Naive thymus-derived CD4-positive, alpha-beta T cell (primary cell): ENCODE data around the gene PLA2G10. TPM values are rescaled to one million over a fixed set of nuclear protein-coding genes. Genes with fewer than 3 reads are reported as not detected.

Experiments used
- ATAC-seq: fragments of 150-1000 bp; cut with Tn5 transposase; 2 replicates; pipeline ENCODE4 v1.10.0; 2021; ENCODE audit warnings: mild to moderate bottlenecking, moderate library complexity
- CTCF ChIA-PET: fragments of 350-600 bp; sonication (Branson Sonifier 250); formaldehyde crosslinking; loops from one replicate; lab custom pipeline; 2021; ENCODE audit warnings: antibody characterized with exemption; lab: Charles Lee
- POLR2A ChIA-PET: fragments of 350-600 bp; sonication (Branson Sonifier 250); formaldehyde crosslinking; loops from one replicate; lab custom pipeline; 2021; ENCODE audit warnings: antibody characterized with exemption, inconsistent platforms; lab: Charles Lee
- DNase-seq, 9 donors: peaks; one replicate each; pipeline versions ENCODE4 v3.0.0 to v3.0.0-alpha.2; 2020 to 2022; ENCODE audit warnings: mixed read lengths in 1 of 9
- H3K27ac ChIP-seq: one replicate; pipeline ENCODE4 v1.7.0; 2013; ENCODE audit warnings: mild to moderate bottlenecking, low read depth, low read length, moderate library complexity
- H3K27me3 ChIP-seq, 2 donors: one replicate each; pipeline ENCODE4 v1.7.0; 2013; ENCODE audit warnings: low read length in 2 of 2, mild to moderate bottlenecking in 2 of 2, moderate library complexity in 2 of 2; ENCODE audit not compliant: control insufficient read depth in 2 of 2, insufficient read depth in 2 of 2
- H3K36me3 ChIP-seq, 3 experiments: 1 replicate in 2 of 3; 2 replicates in 1 of 3; pipeline ENCODE4 v1.7.0; 2013; ENCODE audit warnings: low read length in 3 of 3, mild to moderate bottlenecking in 3 of 3, moderate library complexity in 1 of 3; ENCODE audit not compliant: insufficient read depth in 3 of 3, control insufficient read depth in 2 of 3
- H3K4me1 ChIP-seq, 2 donors: one replicate each; pipeline ENCODE4 v1.7.0; 2013; ENCODE audit warnings: low read length in 2 of 2, mild to moderate bottlenecking in 2 of 2, moderate library complexity in 1 of 2; ENCODE audit not compliant: control insufficient read depth in 2 of 2, insufficient read depth in 2 of 2
- H3K4me3 ChIP-seq: 2 replicates; pipeline ENCODE4 v1.7.0; 2013; ENCODE audit warnings: mild to moderate bottlenecking, low read length
- H3K9me3 ChIP-seq, 3 experiments: 1 replicate in 2 of 3; 2 replicates in 1 of 3; pipeline ENCODE4 v1.7.0; 2013; ENCODE audit warnings: low read length in 3 of 3; ENCODE audit not compliant: control insufficient read depth in 2 of 3
- H3K27ac Mint-ChIP-seq, 9 donors: one replicate each; pipeline ENCODE4 v1.8.0; 2020 to 2022; ENCODE audit warnings: mixed read lengths in 9 of 9, mild to moderate bottlenecking in 8 of 9, moderate library complexity in 5 of 9, inconsistent platforms in 2 of 9
- H3K27me3 Mint-ChIP-seq, 5 donors: one replicate each; pipeline ENCODE4 v1.8.0; 2021 to 2022; ENCODE audit warnings: mixed read lengths in 5 of 5, mild to moderate bottlenecking in 1 of 5
- H3K36me3 Mint-ChIP-seq, 5 donors: one replicate each; pipeline ENCODE4 v1.8.0; 2020 to 2022; ENCODE audit warnings: mixed read lengths in 5 of 5, mild to moderate bottlenecking in 3 of 5, inconsistent platforms in 1 of 5
- H3K4me1 Mint-ChIP-seq, 7 donors: one replicate each; pipeline ENCODE4 v1.8.0; 2020 to 2022; ENCODE audit warnings: mixed read lengths in 7 of 7, mild to moderate bottlenecking in 3 of 7, inconsistent platforms in 1 of 7
- H3K4me3 Mint-ChIP-seq, 10 donors: one replicate each; pipeline ENCODE4 v1.8.0; 2020 to 2022; ENCODE audit warnings: mild to moderate bottlenecking in 10 of 10, mixed read lengths in 10 of 10, moderate library complexity in 6 of 10, inconsistent platforms in 2 of 10
- H3K9me3 Mint-ChIP-seq, 11 donors: one replicate each; pipeline ENCODE4 v1.8.0; 2020 to 2022; ENCODE audit warnings: mixed read lengths in 11 of 11, mild to moderate bottlenecking in 4 of 11, inconsistent platforms in 1 of 11, moderate library complexity in 1 of 11
- intact Hi-C, 2 donors: fragments of 100-400 bp; cut with micrococcal nuclease; formaldehyde crosslinking; loops; one replicate each; pipeline ENCODE4 v1.15.1; 2023
- polyA plus RNA-seq, 2 donors: library from polyadenylated mRNA; unstranded; fragments of 300-500 nt; fragmentation: Illumina TruSeq; gene quantifications; one replicate each; pipeline ENCODE4 v1.2.3, GENCODE V29; 2021
- total RNA-seq, 6 experiments: library from RNA in 5 of 6; stranded (reverse) in 5 of 6; gene quantifications; 1 replicate in 5 of 6; 2 replicates in 1 of 6; pipeline ENCODE4 v1.2.3 and lab custom pipeline; 2021 to 2026

PLA2G10 gene
- total and polyA plus RNA-seq, 7 experiments from 2014 or later: not detected

- Mint-ChIP-seq H3K9me3 (peaks cover 0 to 3% (median 0%) of the 10 kb centered on the region in 11 donors), H3K27ac (peak overlapping the region in 3 of 9 donors; percentile 19 to 40 (median 36)), H3K4me1 (peaks cover 0 to 8% (median 4%) of the 10 kb centered on the region in 7 donors), H3K36me3 (peaks cover 0 to 57% (median 29%) of the 10 kb centered on the region in 5 donors), H3K27me3 (no peaks in the 10 kb centered on the region), H3K4me3 (no peak overlapping the region)
- intact Hi-C loops: no loop called here
- H3K36me3 ChIP-seq: peaks cover under 1 to 65% (median 21%) of the 10 kb centered on the region in 3 experiments
- ChIA-PET CTCF (no interaction called here), POLR2A (no interaction called here)
- H3K27me3 ChIP-seq: no peaks in the 10 kb centered on the region
- ATAC-seq: no peak
- H3K9me3 ChIP-seq: no peaks in the 10 kb centered on the region
- H3K4me1 ChIP-seq: no peaks in the 10 kb centered on the region
- no peak overlapping the region for H3K4me3 ChIP-seq
- no peak overlapping the region for H3K27ac ChIP-seq
- DNase-seq: no peak
Measured at GRCh38 chr16:14667347-14668266, 26.5 kb downstream of the PLA2G10 start.

- Histone ChIP-seq H3K27me3 (no peaks in the 10 kb centered on the region), H3K9me3 (no peaks in the 10 kb centered on the region), H3K4me3 (no peak overlapping the region), H3K27ac (no peak overlapping the region), H3K4me1 (no peaks in the 10 kb centered on the region), H3K36me3 (peaks cover 5 to 74% (median 28%) of the 10 kb centered on the region in 3 experiments)
- POLR2A ChIA-PET: no interaction called here
- no peak for ATAC-seq
- Mint-ChIP-seq H3K4me3 (no peak overlapping the region), H3K27me3 (no peaks in the 10 kb centered on the region), H3K9me3 (no peaks in the 10 kb centered on the region), H3K4me1 (peaks cover 0 to 6% (median 4%) of the 10 kb centered on the region in 7 donors), H3K27ac (peak overlapping the region in 5 of 9 donors; percentile 8 to 60 (median 19)), H3K36me3 (peaks cover 8 to 31% (median 16%) of the 10 kb centered on the region in 5 donors)
- DNase-seq: no peak
- CTCF ChIA-PET: no interaction called here
- intact Hi-C loops: no loop called here
Measured at GRCh38 chr16:14658063-14658462, 36.0 kb downstream of the PLA2G10 start.

GRCh38 chr16:14652726-14653125 is 41.4 kb downstream of the PLA2G10 start:
- Histone ChIP-seq H3K4me3 (no peak overlapping the region), H3K4me1 (no peaks in the 10 kb centered on the region), H3K27me3 (no peaks in the 10 kb centered on the region), H3K9me3 (no peaks in the 10 kb centered on the region), H3K27ac (no peak overlapping the region), H3K36me3 (peaks cover 10 to 81% (median 27%) of the 10 kb centered on the region in 3 experiments)
- Mint-ChIP-seq H3K27ac (peak overlapping the region in 1 of 9 donors; percentile 72), H3K9me3 (no peaks in the 10 kb centered on the region), H3K4me3 (no peak overlapping the region), H3K27me3 (no peaks in the 10 kb centered on the region), H3K36me3 (peaks cover 0 to 37% (median 11%) of the 10 kb centered on the region in 5 donors), H3K4me1 (peaks cover 0 to under 1% (median 0%) of the 10 kb centered on the region in 7 donors)
- CTCF ChIA-PET: no interaction called here
- intact Hi-C loops: no loop called here
- DNase-seq (no peak), ATAC-seq (no peak)
- POLR2A ChIA-PET: no interaction called here

- ChIA-PET CTCF (no interaction called here), POLR2A (no interaction called here)
- peak overlapping the region in 1 of 9 donors; percentile 27 for H3K27ac Mint-ChIP-seq
- DNase-seq (no peak), ATAC-seq (no peak)
- no peaks in the 10 kb centered on the region for H3K27me3 ChIP-seq
- H3K9me3 Mint-ChIP-seq: no peaks in the 10 kb centered on the region
- H3K4me3 Mint-ChIP-seq: no peak overlapping the region
- H3K27ac ChIP-seq: no peak overlapping the region
- intact Hi-C loops: no loop called here
- no peaks in the 10 kb centered on the region for H3K4me1 ChIP-seq
- no peak overlapping the region for H3K4me3 ChIP-seq
- H3K36me3 Mint-ChIP-seq: peaks cover 0 to 26% (median 11%) of the 10 kb centered on the region in 5 donors
- H3K27me3 Mint-ChIP-seq: no peaks in the 10 kb centered on the region
- H3K9me3 ChIP-seq: no peaks in the 10 kb centered on the region
- H3K4me1 Mint-ChIP-seq: no peaks in the 10 kb centered on the region
- H3K36me3 ChIP-seq: peaks cover 10 to 79% (median 19%) of the 10 kb centered on the region in 3 experiments
Measured at GRCh38 chr16:14650629-14651028, 43.5 kb downstream of the PLA2G10 start.

- peaks cover 10 to 82% (median 23%) of the 10 kb centered on the region in 3 experiments for H3K36me3 ChIP-seq
- H3K4me1 ChIP-seq: no peaks in the 10 kb centered on the region
- POLR2A ChIA-PET: no interaction called here
- H3K27me3 ChIP-seq: no peaks in the 10 kb centered on the region
- no peaks in the 10 kb centered on the region for H3K9me3 Mint-ChIP-seq
- H3K4me3 Mint-ChIP-seq: no peak overlapping the region
- H3K27me3 Mint-ChIP-seq: no peaks in the 10 kb centered on the region
- no peaks in the 10 kb centered on the region for H3K4me1 Mint-ChIP-seq
- no peaks in the 10 kb centered on the region for H3K9me3 ChIP-seq
- no peak overlapping the region for H3K4me3 ChIP-seq
- DNase-seq: no peak
- H3K27ac Mint-ChIP-seq: peak overlapping the region in 3 of 9 donors; percentile 8 to 32 (median 15)
- CTCF ChIA-PET: no interaction called here
- no peak for ATAC-seq
- intact Hi-C loops: no loop called here
- H3K36me3 Mint-ChIP-seq: peaks cover 0 to 22% (median 11%) of the 10 kb centered on the region in 5 donors
- no peak overlapping the region for H3K27ac ChIP-seq
Measured at GRCh38 chr16:14649816-14650215, 44.3 kb downstream of the PLA2G10 start.

- Mint-ChIP-seq H3K9me3 (no peaks in the 10 kb centered on the region), H3K27ac (peak overlapping the region in 5 of 9 donors; percentile 21 to 65 (median 51)), H3K4me3 (no peak overlapping the region), H3K27me3 (no peaks in the 10 kb centered on the region), H3K36me3 (peaks cover 0 to 15% (median 0%) of the 10 kb centered on the region in 5 donors), H3K4me1 (peaks cover 0 to 38% (median 27%) of the 10 kb centered on the region in 7 donors)
- peaks cover 0 to 65% (median 11%) of the 10 kb centered on the region in 3 experiments for H3K36me3 ChIP-seq
- intact Hi-C loops: no loop called here
- H3K4me1 ChIP-seq: no peaks in the 10 kb centered on the region
- H3K27ac ChIP-seq: no peak overlapping the region
- DNase-seq: no peak
- H3K27me3 ChIP-seq: no peaks in the 10 kb centered on the region
- ChIA-PET CTCF (no interaction called here), POLR2A (no interaction called here)
- no peak overlapping the region for H3K4me3 ChIP-seq
- H3K9me3 ChIP-seq: no peaks in the 10 kb centered on the region
- ATAC-seq: no peak
Measured at GRCh38 chr16:14641926-14642325, 52.2 kb downstream of the PLA2G10 start.
